ENCODE measurements around the gene DOK5. TPM values are rescaled to one million over a fixed set of nuclear protein-coding genes. Genes with fewer than 3 reads are reported as not detected.

Gene DOK5
- total RNA-seq, 3 donors from 2014 or later (not counting 1 experiment from before 2014, with no cell fraction given): not detected

- Mint-ChIP-seq H3K9me3 (no peaks in the 10 kb centered on the region), H3K27me3 (ENCODE audit: low read depth in 2 of 2) (no peaks in the 10 kb centered on the region), H3K4me1 (no peaks in the 10 kb centered on the region), H3K4me3 (no peak overlapping the region), H3K27ac (no peak overlapping the region), H3K36me3 (no peaks in the 10 kb centered on the region)
- no peaks in the 10 kb centered on the region for H3K27me3 ChIP-seq (ENCODE audit: control insufficient read depth, insufficient read depth, low read length)
- TF ChIP-seq CTCF (IDR thresholded peaks at IDR 0.05): no peak
- H3K36me3 ChIP-seq (ENCODE audit: control insufficient read depth, insufficient read depth, low read length): no peaks in the 10 kb centered on the region
- no peak overlapping the region for H3K4me3 ChIP-seq (ENCODE audit: low read length)
- H3K4me1 ChIP-seq (ENCODE audit: control insufficient read depth, insufficient read depth, low read length): no peaks in the 10 kb centered on the region
- ATAC-seq (no peak), DNase-seq (no peak)
- intact Hi-C loops (cut with micrococcal nuclease): no loop called here
- H3K27ac ChIP-seq (ENCODE audit: low read length): no peak overlapping the region
- no peaks in the 10 kb centered on the region for H3K9me3 ChIP-seq (ENCODE audit: control insufficient read depth, insufficient read depth, low read length)
- WGBS (ENCODE audit: insufficient coverage): 71% methylated on average over 1 of the region's 1 CpG
Measured at GRCh38 chr20:54526801-54527200, 51.4 kb downstream of the DOK5 start.

GRCh38 chr20:54532573-54532972 is 57.2 kb downstream of the DOK5 start:
- TF ChIP-seq CTCF (IDR thresholded peaks at IDR 0.05): no peak
- no peak overlapping the region for H3K27ac Mint-ChIP-seq
- no peaks in the 10 kb centered on the region for H3K36me3 ChIP-seq (ENCODE audit: control insufficient read depth, insufficient read depth, low read length)

GRCh38 chr20:54534101-54534500 is 58.7 kb downstream of the DOK5 start:
- ATAC-seq (no peak), DNase-seq (no peak)
- H3K9me3 Mint-ChIP-seq: peaks cover 2% of the 10 kb centered on the region in 2 donors
- H3K4me1 Mint-ChIP-seq: no peaks in the 10 kb centered on the region
- no peaks in the 10 kb centered on the region for H3K9me3 ChIP-seq (ENCODE audit: control insufficient read depth, insufficient read depth, low read length)
- no peak overlapping the region for H3K27ac ChIP-seq (ENCODE audit: low read length)
- H3K36me3 Mint-ChIP-seq: no peaks in the 10 kb centered on the region
- no peaks in the 10 kb centered on the region for H3K36me3 ChIP-seq (ENCODE audit: control insufficient read depth, insufficient read depth, low read length)
- TF ChIP-seq CTCF (IDR thresholded peaks at IDR 0.05): no peak
- no peak overlapping the region for H3K4me3 ChIP-seq (ENCODE audit: low read length)
- intact Hi-C loops (cut with micrococcal nuclease): no loop called here
- H3K4me3 Mint-ChIP-seq: no peak overlapping the region
- WGBS (ENCODE audit: insufficient coverage): 83% methylated on average over 4 of the region's 4 CpGs
- H3K4me1 ChIP-seq (ENCODE audit: control insufficient read depth, insufficient read depth, low read length): no peaks in the 10 kb centered on the region
- H3K27me3 Mint-ChIP-seq (ENCODE audit: low read depth in 2 of 2): peaks cover 3 to 6% of the 10 kb centered on the region in 2 donors
- no peaks in the 10 kb centered on the region for H3K27me3 ChIP-seq (ENCODE audit: control insufficient read depth, insufficient read depth, low read length)
- H3K27ac Mint-ChIP-seq: no peak overlapping the region

More at GRCh38 chr20:54532573-54532972, 57.2 kb downstream of the DOK5 start:
- Mint-ChIP-seq H3K36me3 (no peaks in the 10 kb centered on the region), H3K4me3 (no peak overlapping the region), H3K4me1 (no peaks in the 10 kb centered on the region), H3K27me3 (ENCODE audit: low read depth in 2 of 2) (peaks cover 3 to 6% of the 10 kb centered on the region in 2 donors), H3K9me3 (peaks cover 2% of the 10 kb centered on the region in 2 donors)
- no peak overlapping the region for H3K4me3 ChIP-seq (ENCODE audit: low read length)
- no peaks in the 10 kb centered on the region for H3K4me1 ChIP-seq (ENCODE audit: control insufficient read depth, insufficient read depth, low read length)
- ATAC-seq (no peak), DNase-seq (no peak)
- no peaks in the 10 kb centered on the region for H3K27me3 ChIP-seq (ENCODE audit: control insufficient read depth, insufficient read depth, low read length)
- no peak overlapping the region for H3K27ac ChIP-seq (ENCODE audit: low read length)
- WGBS (ENCODE audit: insufficient coverage): 88% methylated on average over 3 of the region's 3 CpGs
- H3K9me3 ChIP-seq (ENCODE audit: control insufficient read depth, insufficient read depth, low read length): no peaks in the 10 kb centered on the region
- intact Hi-C loops (cut with micrococcal nuclease): no loop called here

- no peak for TF ChIP-seq CTCF (IDR thresholded peaks at IDR 0.05)
- no peaks in the 10 kb centered on the region for H3K9me3 ChIP-seq (ENCODE audit: control insufficient read depth, insufficient read depth, low read length)
Measured at GRCh38 chr20:54535033-54535432, 59.6 kb downstream of the DOK5 start.

More at GRCh38 chr20:54535033-54535432, 59.6 kb downstream of the DOK5 start:
- Histone ChIP-seq H3K27me3 (ENCODE audit: control insufficient read depth, insufficient read depth, low read length) (no peaks in the 10 kb centered on the region), H3K27ac (ENCODE audit: low read length) (no peak overlapping the region), H3K4me3 (ENCODE audit: low read length) (no peak overlapping the region), H3K36me3 (ENCODE audit: control insufficient read depth, insufficient read depth, low read length) (no peaks in the 10 kb centered on the region), H3K4me1 (ENCODE audit: control insufficient read depth, insufficient read depth, low read length) (no peaks in the 10 kb centered on the region)
- intact Hi-C loops (cut with micrococcal nuclease): no loop called here
- peaks cover 2% of the 10 kb centered on the region in 2 donors for H3K9me3 Mint-ChIP-seq
- H3K27ac Mint-ChIP-seq: no peak overlapping the region
- DNase-seq (no peak), ATAC-seq (no peak)
- H3K36me3 Mint-ChIP-seq: no peaks in the 10 kb centered on the region
- H3K4me3 Mint-ChIP-seq: no peak overlapping the region
- WGBS (ENCODE audit: insufficient coverage): 9% methylated on average over 2 of the region's 2 CpGs
- no peaks in the 10 kb centered on the region for H3K4me1 Mint-ChIP-seq
- H3K27me3 Mint-ChIP-seq (ENCODE audit: low read depth in 2 of 2): peaks cover 3 to 6% of the 10 kb centered on the region in 2 donors
